ENCODE measurements around the gene RPL29.

Gene RPL29

DNA sequence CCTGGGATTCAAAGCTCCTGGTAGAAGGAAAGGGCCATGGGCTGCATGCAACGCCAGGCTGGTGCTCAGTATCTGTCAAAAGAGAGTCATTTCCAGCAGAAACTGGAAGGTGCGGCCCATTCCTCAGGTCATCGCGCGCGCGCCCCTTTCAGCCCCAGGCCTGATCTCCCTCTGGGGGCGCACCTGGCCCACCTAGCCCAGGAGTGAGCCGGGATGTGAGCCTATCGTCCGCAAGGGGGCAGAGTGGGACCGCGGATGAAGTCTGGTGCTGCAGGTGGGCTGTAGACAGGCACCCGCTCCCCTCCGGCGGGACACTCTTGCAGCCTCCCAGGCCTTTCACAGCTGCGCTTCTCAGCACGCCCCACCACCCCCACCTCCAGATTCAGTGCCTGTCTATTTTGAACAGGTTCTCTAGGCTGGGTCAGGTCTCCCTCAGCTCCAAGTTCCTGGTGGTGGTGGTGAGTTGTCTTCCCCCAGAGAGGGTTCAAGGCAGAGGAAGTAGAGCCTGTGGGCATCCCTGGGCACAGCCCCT is 5.8 kb upstream of the RPL29 start:
- peak; percentile 92 for DNase-seq (ENCODE audit: extremely low spot score)
- POLR2A ChIA-PET = no interaction called here
- no peak for TF ChIP-seq NFRKB (IDR thresholded peaks at IDR 0.05)
- no peak for TF ChIP-seq BHLHE40 (IDR thresholded peaks at IDR 0.05; ENCODE audit: borderline replicate concordance)
- TF ChIP-seq ZNF384 (IDR thresholded peaks at IDR 0.05) = peak; percentile 63; the same call in 1 of the 2 replicates
- CTCF ChIA-PET = interaction anchor here (0.6 to 3.2 kb wide), 14 partner anchors 13 to 338 kb away, joined by 3 to 19 read pairs (median 4); no protein-coding TSS in a partner anchor

DNA sequence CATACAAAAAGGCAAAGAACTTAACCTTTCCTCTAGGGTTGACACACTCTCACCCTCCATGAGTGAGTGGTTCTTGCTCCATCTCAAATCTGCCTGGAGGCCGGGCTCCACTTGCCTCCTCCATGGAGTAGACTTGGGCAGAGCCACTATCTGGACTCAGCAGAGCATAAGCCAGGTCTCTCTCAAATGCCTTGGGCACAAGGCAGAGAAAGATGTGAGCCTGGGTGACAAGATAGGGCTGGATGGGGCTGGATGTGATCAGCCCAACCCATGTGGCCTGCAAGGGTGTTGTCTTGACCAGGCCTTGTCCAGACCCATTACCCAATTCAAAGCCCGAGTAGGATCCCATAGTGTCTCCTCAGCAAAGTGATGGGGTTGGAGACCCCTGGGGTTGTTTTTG is 4.2 kb upstream of the RPL29 start:
- no peak for DNase-seq (ENCODE audit: extremely low spot score)
- ChIA-PET CTCF (interaction anchor here (1.0 to 3.1 kb wide), 2 partner anchors 26 to 128 kb away, joined by 3 to 6 read pairs; partner anchors contain the start of gene ABHD14B), POLR2A (no interaction called here)
- TF ChIP-seq CTBP1 (IDR thresholded peaks at IDR 0.05; ENCODE audit: borderline replicate concordance) (no peak), SP1 (IDR thresholded peaks at IDR 0.05) (no peak), L3MBTL2 (conservative IDR thresholded peaks at IDR 0.05) (no peak), FOXK2 (IDR thresholded peaks at IDR 0.05) (no peak), NFRKB (IDR thresholded peaks at IDR 0.05) (no peak), ARNT (IDR thresholded peaks at IDR 0.05) (no peak), LEF1 (IDR thresholded peaks at IDR 0.05; ENCODE audit: borderline replicate concordance) (no peak)
- TF ChIP-seq, protein P1, sequence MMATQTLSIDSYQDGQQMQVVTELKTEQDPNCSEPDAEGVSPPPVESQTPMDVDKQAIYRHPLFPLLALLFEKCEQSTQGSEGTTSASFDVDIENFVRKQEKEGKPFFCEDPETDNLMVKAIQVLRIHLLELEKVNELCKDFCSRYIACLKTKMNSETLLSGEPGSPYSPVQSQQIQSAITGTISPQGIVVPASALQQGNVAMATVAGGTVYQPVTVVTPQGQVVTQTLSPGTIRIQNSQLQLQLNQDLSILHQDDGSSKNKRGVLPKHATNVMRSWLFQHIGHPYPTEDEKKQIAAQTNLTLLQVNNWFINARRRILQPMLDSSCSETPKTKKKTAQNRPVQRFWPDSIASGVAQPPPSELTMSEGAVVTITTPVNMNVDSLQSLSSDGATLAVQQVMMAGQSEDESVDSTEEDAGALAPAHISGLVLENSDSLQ (IDR thresholded peaks at IDR 0.05) = no peak

DNA sequence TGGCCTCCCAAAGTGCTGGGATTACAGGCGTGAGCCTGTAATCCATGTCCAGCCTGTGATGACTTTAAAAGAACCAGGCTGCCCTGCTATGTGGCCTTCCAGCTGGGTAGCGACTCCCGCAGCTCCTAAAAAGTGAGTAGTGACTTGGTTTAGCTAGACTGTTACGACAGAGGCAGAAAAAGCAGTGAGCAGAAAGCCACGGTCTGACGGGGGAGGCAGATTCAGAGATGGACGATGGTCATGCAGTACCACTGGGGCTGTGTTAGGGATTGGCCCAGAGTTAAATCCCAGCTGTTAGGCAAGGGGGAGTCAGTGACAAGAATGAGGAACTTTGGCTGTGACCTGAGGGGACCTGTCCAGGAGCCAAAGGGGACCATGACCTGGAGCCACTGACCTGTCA is 3.1 kb upstream of the RPL29 start:
- POLR2A ChIA-PET = interaction anchor here (1.2 to 1.6 kb wide), 5 partner anchors 16 to 156 kb away, joined by 3 to 5 read pairs (median 3); partner anchors contain the start of genes ABHD14B, PARP3, POC1A and RRP9
- CTCF ChIA-PET = interaction anchor here (0.7 to 1.6 kb wide), 2 partner anchors 9 to 57 kb away, joined by 4 to 5 read pairs; partner anchors contain the start of genes PARP3 and RRP9
- TF ChIP-seq FOXM1 (IDR thresholded peaks at IDR 0.05; ENCODE audit: borderline replicate concordance) (no peak), FOXA1 (IDR thresholded peaks at IDR 0.05) (no peak), TARDBP (IDR thresholded peaks at IDR 0.05) (no peak), FOXK2 (IDR thresholded peaks at IDR 0.05) (no peak), L3MBTL2 (conservative IDR thresholded peaks at IDR 0.05) (no peak), ELF4 (IDR thresholded peaks at IDR 0.05) (no peak), BHLHE40 (IDR thresholded peaks at IDR 0.05; ENCODE audit: borderline replicate concordance) (no peak), LEF1 (IDR thresholded peaks at IDR 0.05; ENCODE audit: borderline replicate concordance) (no peak), SP1 (IDR thresholded peaks at IDR 0.05) (no peak), ZNF384 (IDR thresholded peaks at IDR 0.05) (no peak), CTBP1 (IDR thresholded peaks at IDR 0.05; ENCODE audit: borderline replicate concordance) (no peak), ARNT (IDR thresholded peaks at IDR 0.05) (no peak)
- TF ChIP-seq, protein P1 (IDR thresholded peaks at IDR 0.05) = no peak
- DNase-seq (ENCODE audit: extremely low spot score) = no peak

DNA sequence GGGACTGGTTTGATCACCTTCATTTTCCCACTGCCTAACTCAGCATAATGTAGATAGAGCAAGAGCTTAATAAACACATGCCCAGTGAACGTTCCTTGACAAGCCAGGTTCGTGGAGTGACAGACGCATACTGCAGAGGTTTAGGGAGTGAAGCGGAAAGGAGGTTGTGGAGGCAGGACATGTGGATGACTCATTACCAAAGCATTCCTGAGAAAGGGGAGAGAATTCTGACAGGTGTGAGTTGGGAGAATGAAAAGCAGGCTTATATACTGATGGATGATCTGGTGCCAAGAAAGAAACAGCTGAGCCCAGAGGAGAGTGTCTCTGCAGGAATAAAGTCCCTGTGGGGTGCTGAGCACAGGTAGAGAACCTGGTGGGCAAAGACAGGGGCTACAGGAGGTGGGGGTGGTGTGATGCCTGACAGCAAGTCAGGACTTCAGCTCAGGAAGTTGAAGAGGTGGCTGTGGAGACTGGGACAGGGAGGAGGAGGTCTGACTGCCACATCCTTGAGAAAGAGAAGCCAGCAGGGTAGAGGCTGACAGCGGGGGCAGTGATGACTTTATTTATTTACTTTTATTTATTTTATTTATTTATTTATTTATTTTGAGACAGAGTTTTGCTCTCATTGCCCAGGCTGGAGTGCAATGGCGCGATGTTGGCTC is 2.4 kb upstream of the RPL29 start:
- POLR2A ChIA-PET = interaction anchor here (1.2 to 1.6 kb wide), 5 partner anchors 16 to 156 kb away, joined by 3 to 5 read pairs (median 3); partner anchors contain the start of genes ABHD14B, PARP3, POC1A and RRP9
- TF ChIP-seq, protein P1 (IDR thresholded peaks at IDR 0.05) = peak; percentile 22; the same call in 1 of the 2 replicates
- TF ChIP-seq CTBP1 (IDR thresholded peaks at IDR 0.05; ENCODE audit: borderline replicate concordance) (no peak), HDGF (IDR thresholded peaks at IDR 0.05; ENCODE audit: borderline replicate concordance) (no peak), LEF1 (IDR thresholded peaks at IDR 0.05; ENCODE audit: borderline replicate concordance) (no peak), FOXK2 (IDR thresholded peaks at IDR 0.05) (no peak)
- DNase-seq (ENCODE audit: extremely low spot score) = no peak
- CTCF ChIA-PET = interaction anchor here (0.7 to 1.6 kb wide), 2 partner anchors 8 to 56 kb away, joined by 4 to 5 read pairs; partner anchors contain the start of genes PARP3 and RRP9

DNA sequence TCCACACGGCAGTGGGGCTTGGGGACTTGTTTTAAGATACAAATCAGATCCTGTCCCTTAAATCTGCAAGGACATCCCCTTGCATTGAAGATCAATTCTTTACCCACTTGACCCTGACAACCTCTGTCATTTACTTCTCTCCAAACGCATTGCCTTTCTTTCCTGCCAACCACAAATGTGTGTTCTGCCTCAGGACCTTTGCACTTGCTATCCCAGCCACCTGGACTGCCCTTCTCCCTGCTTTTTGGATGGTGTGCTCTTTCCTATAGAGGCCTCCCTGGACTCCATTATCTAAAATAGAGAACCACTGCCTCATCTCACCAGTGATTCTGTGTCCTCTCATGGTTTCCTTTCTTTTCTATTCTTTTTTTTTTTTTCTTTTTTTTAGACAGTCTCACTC is 1.5 kb upstream of the RPL29 start:
- ChIA-PET POLR2A (interaction anchor here (1.4 kb wide), 1 partner anchor 32 kb away, joined by 3 read pairs; no protein-coding TSS in a partner anchor), CTCF (no interaction called here)
- no peak for TF ChIP-seq FOXM1 (IDR thresholded peaks at IDR 0.05; ENCODE audit: borderline replicate concordance)
- no peak for TF ChIP-seq ELF4 (IDR thresholded peaks at IDR 0.05)
- TF ChIP-seq ARNT (IDR thresholded peaks at IDR 0.05) = no peak
- TF ChIP-seq BHLHE40 (IDR thresholded peaks at IDR 0.05; ENCODE audit: borderline replicate concordance) = no peak
- TF ChIP-seq SUZ12 (IDR thresholded peaks at IDR 0.05) = no peak
- TF ChIP-seq FOXK2 (IDR thresholded peaks at IDR 0.05) = no peak
- TF ChIP-seq SP1 (IDR thresholded peaks at IDR 0.05) = no peak
- TF ChIP-seq LEF1 (IDR thresholded peaks at IDR 0.05; ENCODE audit: borderline replicate concordance) = no peak
- no peak for TF ChIP-seq NFRKB (IDR thresholded peaks at IDR 0.05)
- no peak for TF ChIP-seq L3MBTL2 (conservative IDR thresholded peaks at IDR 0.05)
- TF ChIP-seq, protein P1 (IDR thresholded peaks at IDR 0.05) = no peak
- no peak for TF ChIP-seq HDGF (IDR thresholded peaks at IDR 0.05; ENCODE audit: borderline replicate concordance)
- DNase-seq (ENCODE audit: extremely low spot score) = no peak
